RWPE1 (cell line): ENCODE data around the gene C12orf76.
"Not testable (repeated sequence)": the region's sequence is repeated elsewhere in the genome, so short reads cannot be mapped to it uniquely, and the experiment has no call there.

ENCODE experiments used
- CTCF ChIA-PET: fragments of 350-600 bp; sonication (Branson Sonifier 250); formaldehyde crosslinking; extraction: SDS; loops from one replicate; lab custom pipeline; 2021; lab: Yijun Ruan, JAX
- POLR2A ChIA-PET: fragments of 400-600 bp; formaldehyde crosslinking; extraction: SDS; loops from one replicate; lab custom pipeline; 2020; ENCODE audit warnings: antibody characterized with exemption; ENCODE audit not compliant: low non-redundant PET; lab: Yijun Ruan, JAX
- DNase-seq: peaks from one replicate; pipeline ENCODE4 v3.0.0; 2012; ENCODE audit warnings: low spot score
- H3K27ac ChIP-seq: fragments of 450-650 bp; 2 replicates; pipeline ENCODE4 v1.5.1; 2017
- TF ChIP-seq, protein P1 (sequence below): fragments of 450-650 bp; conservative IDR thresholded peaks from 2 replicates; pipeline ENCODE4 v1.5.1; 2017; ENCODE audit warnings: low read depth, mild to moderate bottlenecking

C12orf76 gene, protein sequence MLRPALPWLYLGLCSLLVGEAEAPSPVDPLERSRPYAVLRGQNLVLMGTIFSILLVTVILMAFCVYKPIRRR

DNA sequence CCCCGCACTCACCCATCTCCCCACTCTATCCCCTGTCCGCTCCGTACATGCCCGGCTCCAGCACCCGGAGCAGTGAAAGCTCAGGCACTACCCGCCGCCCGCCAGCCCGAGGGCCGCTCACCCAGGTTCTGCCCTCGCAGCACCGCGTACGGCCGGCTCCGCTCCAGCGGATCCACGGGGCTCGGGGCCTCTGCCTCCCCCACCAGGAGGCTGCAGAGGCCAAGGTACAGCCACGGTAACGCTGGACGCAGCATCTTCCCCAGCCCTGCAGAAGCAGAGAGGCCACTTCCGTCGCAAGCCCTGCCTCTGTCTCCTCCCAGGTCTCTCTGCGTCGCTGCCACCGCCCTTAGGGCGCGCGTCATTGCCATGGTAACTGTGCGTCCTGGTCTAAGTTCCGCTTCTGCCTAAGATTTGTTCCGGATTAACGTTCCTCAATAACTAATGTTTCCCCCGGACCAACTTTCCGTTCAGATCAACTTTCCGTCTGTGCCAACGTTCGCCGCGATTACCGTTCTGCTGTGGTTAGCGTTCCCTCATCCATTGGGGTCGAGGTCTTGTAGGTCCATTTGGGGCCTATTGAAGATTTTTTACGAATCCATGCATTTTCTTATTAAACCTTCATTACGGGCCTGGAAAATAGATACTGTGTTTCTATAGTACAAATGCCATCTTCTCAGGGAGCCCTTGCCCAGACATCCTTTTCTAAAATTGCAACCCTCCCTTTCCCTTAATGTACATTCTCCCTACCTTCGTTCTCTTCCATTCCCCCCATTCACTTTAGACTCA, at the start of gene C12orf76:
Gene C12orf76, minus strand, starts transcription at position 281 of the 786 bp plus-strand sequence. Its CDS starts 27 bp downstream, at position 254.
- peak; percentile 91 for DNase-seq
- TF ChIP-seq, protein P1, sequence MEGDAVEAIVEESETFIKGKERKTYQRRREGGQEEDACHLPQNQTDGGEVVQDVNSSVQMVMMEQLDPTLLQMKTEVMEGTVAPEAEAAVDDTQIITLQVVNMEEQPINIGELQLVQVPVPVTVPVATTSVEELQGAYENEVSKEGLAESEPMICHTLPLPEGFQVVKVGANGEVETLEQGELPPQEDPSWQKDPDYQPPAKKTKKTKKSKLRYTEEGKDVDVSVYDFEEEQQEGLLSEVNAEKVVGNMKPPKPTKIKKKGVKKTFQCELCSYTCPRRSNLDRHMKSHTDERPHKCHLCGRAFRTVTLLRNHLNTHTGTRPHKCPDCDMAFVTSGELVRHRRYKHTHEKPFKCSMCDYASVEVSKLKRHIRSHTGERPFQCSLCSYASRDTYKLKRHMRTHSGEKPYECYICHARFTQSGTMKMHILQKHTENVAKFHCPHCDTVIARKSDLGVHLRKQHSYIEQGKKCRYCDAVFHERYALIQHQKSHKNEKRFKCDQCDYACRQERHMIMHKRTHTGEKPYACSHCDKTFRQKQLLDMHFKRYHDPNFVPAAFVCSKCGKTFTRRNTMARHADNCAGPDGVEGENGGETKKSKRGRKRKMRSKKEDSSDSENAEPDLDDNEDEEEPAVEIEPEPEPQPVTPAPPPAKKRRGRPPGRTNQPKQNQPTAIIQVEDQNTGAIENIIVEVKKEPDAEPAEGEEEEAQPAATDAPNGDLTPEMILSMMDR: no peak
- H3K27ac ChIP-seq: peak within 1 kb of the TSS; percentile 70
- POLR2A ChIA-PET: no interaction called here
- CTCF ChIA-PET: no interaction called here

DNA sequence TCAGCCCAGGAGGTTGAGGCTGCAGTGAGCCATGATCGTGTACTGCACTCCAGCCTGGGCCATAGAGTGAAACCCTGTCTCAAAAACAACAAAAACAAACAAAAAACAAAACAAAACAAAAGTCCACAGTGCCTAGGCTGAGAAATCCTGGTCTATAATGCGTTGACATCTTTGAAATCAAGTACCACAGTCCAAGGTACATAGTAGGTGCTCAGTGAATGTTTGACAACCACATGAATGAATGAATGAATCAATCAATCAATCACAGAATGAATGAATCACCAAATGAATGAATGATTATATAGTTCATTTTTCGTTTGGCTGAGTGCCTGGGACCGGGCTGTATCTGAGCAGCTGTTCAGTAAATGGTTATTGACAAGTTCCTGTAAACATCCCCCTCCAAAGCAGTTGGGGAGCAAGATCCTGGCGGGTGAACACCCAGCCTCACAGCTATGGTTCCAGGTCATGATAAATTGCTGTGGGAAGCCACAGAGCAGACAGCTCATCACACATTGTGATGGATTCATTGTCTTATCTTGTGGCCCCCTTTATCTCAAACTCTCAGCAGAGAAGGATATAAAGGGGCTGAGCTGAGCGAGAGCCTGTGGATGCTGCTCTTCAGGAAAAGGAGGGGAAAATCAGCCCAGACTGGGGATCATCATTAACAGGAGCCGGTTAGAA, 45.4 kb upstream of the C12orf76 start:
- CTCF ChIA-PET: interaction anchor here (0.6 to 0.7 kb wide), 2 partner anchors 41 to 461 kb away, joined by 4 to 5 read pairs; no protein-coding TSS in a partner anchor

DNA sequence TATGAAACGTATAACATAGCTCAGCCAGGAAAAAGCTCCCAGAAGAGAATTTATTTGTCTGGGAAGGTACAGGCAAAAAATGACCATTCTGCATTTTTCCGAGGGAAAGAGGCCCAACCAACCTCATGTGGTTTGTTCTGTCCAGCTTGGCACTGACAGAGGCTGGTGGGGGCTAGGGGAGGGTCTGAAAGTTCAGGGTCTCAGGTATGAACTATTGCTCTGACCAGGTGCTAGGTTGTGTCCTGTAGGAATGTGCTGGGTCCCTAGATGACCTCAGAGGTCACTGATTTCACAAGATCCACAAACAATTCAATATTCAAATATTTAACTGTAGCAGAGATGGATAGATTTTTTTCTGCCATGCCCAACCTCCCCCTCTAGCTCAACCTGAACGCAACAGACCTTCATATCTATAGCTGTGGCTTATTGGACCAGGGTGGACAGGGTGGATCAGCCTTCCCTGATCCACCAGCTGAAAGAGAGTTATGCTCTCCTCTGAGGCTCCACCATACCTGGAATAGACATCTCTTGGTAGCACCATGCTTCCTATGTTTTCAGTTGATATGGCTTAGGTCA, 42.9 kb upstream of the C12orf76 start:
- H3K27ac ChIP-seq: no peak overlapping the region
- CTCF ChIA-PET: interaction anchor here (0.6 to 0.9 kb wide), 2 partner anchors 325 to 467 kb away, joined by 3 to 4 read pairs; no protein-coding TSS in a partner anchor
- TF ChIP-seq, protein P1: no peak
- DNase-seq: no peak
- POLR2A ChIA-PET: no interaction called here

More for the DNA sequence above, 45.4 kb upstream of the C12orf76 start:
- TF ChIP-seq, protein P1: no peak
- POLR2A ChIA-PET: interaction anchor here (0.7 kb wide), 1 partner anchor 50 kb away, joined by 3 read pairs; no protein-coding TSS in a partner anchor
- no peak overlapping the region for H3K27ac ChIP-seq
- DNase-seq: no peak

DNA sequence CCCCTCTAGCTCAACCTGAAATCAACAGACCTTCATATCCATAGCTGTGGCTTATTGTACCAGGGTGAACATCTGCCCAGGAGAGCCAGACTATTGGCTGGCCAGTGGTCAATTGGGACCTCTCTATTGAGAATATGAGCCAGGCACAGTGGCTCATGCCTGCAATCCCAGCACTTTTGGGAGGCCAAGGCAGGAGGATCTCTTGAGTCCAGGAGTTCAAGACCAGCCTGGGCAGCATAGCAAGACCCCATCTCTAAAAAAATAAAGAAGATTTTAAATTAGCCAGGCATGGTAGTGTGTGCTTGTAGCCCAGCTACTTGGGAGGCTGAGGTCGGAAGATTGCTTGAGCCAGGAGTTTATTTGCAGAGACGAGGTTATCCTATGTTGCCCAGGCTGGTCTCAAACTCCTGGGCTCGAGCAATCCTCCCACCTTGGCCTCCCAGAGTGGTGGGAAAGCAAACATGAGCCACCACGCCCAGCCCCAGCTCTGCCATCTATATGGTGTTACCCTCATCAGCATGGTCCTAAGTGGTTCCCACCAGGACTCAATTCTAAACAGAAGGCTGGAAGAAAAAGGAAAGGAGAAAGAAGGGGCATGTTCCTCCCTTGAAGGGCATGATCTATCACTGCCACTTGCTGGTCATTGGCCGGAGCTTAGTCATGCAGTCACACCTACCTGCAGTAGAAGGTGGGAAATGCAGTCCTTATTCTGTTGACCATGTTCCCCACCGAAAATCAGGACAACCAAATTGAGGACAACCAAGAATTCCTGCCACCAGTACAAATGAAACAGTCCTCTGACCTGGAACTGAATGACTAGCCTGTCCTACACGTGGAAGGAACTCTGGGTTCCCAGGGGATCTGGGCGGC, 42.2 kb upstream of the C12orf76 start:
- CTCF ChIA-PET: interaction anchor here (0.6 kb wide), 1 partner anchor 30 kb away, joined by 3 read pairs; no protein-coding TSS in a partner anchor
- POLR2A ChIA-PET: no interaction called here
- TF ChIP-seq, protein P1: no peak
- DNase-seq: no peak
- no peak overlapping the region for H3K27ac ChIP-seq

DNA sequence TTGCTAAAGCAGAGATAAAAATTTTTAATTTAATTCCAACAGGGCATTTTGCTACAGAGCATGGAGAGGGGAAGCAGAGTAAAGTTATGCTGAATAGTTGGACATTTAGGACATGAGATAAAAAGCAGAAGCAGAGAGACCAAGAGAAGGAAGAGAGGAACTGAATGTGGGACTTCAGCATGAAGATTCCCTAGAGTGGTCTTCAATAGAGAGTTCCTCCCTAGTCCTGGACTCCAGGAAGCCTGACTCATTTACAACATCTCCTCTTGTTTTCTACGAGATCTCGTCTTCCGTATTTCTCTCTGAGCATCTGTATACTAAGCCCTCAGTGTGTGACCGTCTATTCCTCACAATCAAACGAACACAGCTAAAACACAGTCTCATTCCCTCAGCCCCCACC, 40.6 kb upstream of the C12orf76 start:
- TF ChIP-seq, protein P1: no peak
- DNase-seq: no peak
- POLR2A ChIA-PET: no interaction called here
- CTCF ChIA-PET: no interaction called here
- no peak overlapping the region for H3K27ac ChIP-seq

DNA sequence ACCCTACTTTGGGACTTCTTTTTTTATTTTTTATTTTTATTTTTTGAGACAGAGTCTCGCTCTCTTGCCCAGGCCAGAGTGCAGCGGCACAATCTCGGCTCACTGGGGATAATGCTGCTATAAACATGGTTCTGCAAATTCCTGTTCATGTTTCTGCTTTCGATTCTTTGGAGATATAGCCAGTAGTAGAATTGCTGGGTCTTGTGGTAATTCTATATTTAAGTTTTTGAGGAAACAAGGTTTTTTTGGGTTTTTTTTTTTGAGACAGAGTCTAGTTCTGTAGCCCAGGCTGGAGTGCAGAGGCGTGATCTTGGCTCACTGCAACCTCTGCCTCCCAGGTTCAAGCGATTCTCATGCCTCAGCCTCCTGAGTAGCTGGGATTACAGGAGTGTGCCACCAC, 39.9 kb upstream of the C12orf76 start:
- DNase-seq, H3K27ac ChIP-seq, POLR2A ChIA-PET: not testable (repeated sequence)
- CTCF ChIA-PET: interaction anchor here (0.8 kb wide), 1 partner anchor 155 kb away, joined by 4 read pairs; no protein-coding TSS in a partner anchor
